ENCODE measurements around the gene GRIN3A.

GRCh38 chr9:101625876-101626275, 112.6 kb downstream of the GRIN3A start:
- TF ChIP-seq POLR2AphosphoS5 (IDR thresholded peaks at IDR 0.05), result no peak
- TF ChIP-seq, protein P1, sequence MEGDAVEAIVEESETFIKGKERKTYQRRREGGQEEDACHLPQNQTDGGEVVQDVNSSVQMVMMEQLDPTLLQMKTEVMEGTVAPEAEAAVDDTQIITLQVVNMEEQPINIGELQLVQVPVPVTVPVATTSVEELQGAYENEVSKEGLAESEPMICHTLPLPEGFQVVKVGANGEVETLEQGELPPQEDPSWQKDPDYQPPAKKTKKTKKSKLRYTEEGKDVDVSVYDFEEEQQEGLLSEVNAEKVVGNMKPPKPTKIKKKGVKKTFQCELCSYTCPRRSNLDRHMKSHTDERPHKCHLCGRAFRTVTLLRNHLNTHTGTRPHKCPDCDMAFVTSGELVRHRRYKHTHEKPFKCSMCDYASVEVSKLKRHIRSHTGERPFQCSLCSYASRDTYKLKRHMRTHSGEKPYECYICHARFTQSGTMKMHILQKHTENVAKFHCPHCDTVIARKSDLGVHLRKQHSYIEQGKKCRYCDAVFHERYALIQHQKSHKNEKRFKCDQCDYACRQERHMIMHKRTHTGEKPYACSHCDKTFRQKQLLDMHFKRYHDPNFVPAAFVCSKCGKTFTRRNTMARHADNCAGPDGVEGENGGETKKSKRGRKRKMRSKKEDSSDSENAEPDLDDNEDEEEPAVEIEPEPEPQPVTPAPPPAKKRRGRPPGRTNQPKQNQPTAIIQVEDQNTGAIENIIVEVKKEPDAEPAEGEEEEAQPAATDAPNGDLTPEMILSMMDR (IDR thresholded peaks at IDR 0.05), result no peak
- no peak for TF ChIP-seq POLR2A (IDR thresholded peaks at IDR 0.05)
- TF ChIP-seq EP300 (IDR thresholded peaks at IDR 0.05), result no peak
